Measurements from ENCODE around the gene CYP19A1. TPM values are rescaled to one million over a fixed set of nuclear protein-coding genes. Genes with fewer than 3 reads are reported as not detected.

Gene CYP19A1
- total RNA-seq, 1 donor from 2014 or later = not detected

- no peak for DNase-seq (ENCODE audit: low spot score)
- Mint-ChIP-seq H3K36me3 (ENCODE audit: low read depth) (peaks cover 2% of the 10 kb centered on the region), H3K9me3 (ENCODE audit: low read depth) (no peaks in the 10 kb centered on the region), H3K27ac (ENCODE audit: unreplicated experiment) (no peak overlapping the region), H3K4me1 (ENCODE audit: low read depth) (no peaks in the 10 kb centered on the region), H3K4me3 (ENCODE audit: unreplicated experiment) (no peak overlapping the region), H3K27me3 (ENCODE audit: low read depth) (peaks cover 19% of the 10 kb centered on the region)
- TF ChIP-seq CTCF (IDR thresholded peaks at IDR 0.05) = no peak
Measured at GRCh38 chr15:51302480-51302879, 35.9 kb downstream of the CYP19A1 start.

GRCh38 chr15:51299187-51300015, 39.0 kb downstream of the CYP19A1 start:
- Mint-ChIP-seq H3K4me1 (ENCODE audit: low read depth) (no peaks in the 10 kb centered on the region), H3K27ac (ENCODE audit: unreplicated experiment) (no peak overlapping the region), H3K36me3 (ENCODE audit: low read depth) (no peaks in the 10 kb centered on the region), H3K9me3 (ENCODE audit: low read depth) (no peaks in the 10 kb centered on the region), H3K27me3 (ENCODE audit: low read depth) (peaks cover 17% of the 10 kb centered on the region), H3K4me3 (ENCODE audit: unreplicated experiment) (no peak overlapping the region)
- TF ChIP-seq CTCF (IDR thresholded peaks at IDR 0.05) = no peak
- no peak for DNase-seq (ENCODE audit: low spot score)

- no peak for TF ChIP-seq CTCF (IDR thresholded peaks at IDR 0.05)
- H3K27ac Mint-ChIP-seq (ENCODE audit: unreplicated experiment) = no peak overlapping the region
- H3K27me3 Mint-ChIP-seq (ENCODE audit: low read depth) = peaks cover 14% of the 10 kb centered on the region
- H3K4me1 Mint-ChIP-seq (ENCODE audit: low read depth) = no peaks in the 10 kb centered on the region
- no peak for DNase-seq (ENCODE audit: low spot score)
- no peaks in the 10 kb centered on the region for H3K9me3 Mint-ChIP-seq (ENCODE audit: low read depth)
- H3K36me3 Mint-ChIP-seq (ENCODE audit: low read depth) = no peaks in the 10 kb centered on the region
- no peak overlapping the region for H3K4me3 Mint-ChIP-seq (ENCODE audit: unreplicated experiment)
Measured at GRCh38 chr15:51298620-51299019, 39.8 kb downstream of the CYP19A1 start.

GRCh38 chr15:51290720-51291119, 47.7 kb downstream of the CYP19A1 start:
- no peak overlapping the region for H3K27ac Mint-ChIP-seq (ENCODE audit: unreplicated experiment)

GRCh38 chr15:51289290-51289689, 49.1 kb downstream of the CYP19A1 start:
- Mint-ChIP-seq H3K27ac (ENCODE audit: unreplicated experiment) (no peak overlapping the region), H3K27me3 (ENCODE audit: low read depth) (peaks cover 19% of the 10 kb centered on the region), H3K9me3 (ENCODE audit: low read depth) (no peaks in the 10 kb centered on the region), H3K4me1 (ENCODE audit: low read depth) (peaks cover 6% of the 10 kb centered on the region), H3K36me3 (ENCODE audit: low read depth) (no peaks in the 10 kb centered on the region), H3K4me3 (ENCODE audit: unreplicated experiment) (no peak overlapping the region)
- DNase-seq (ENCODE audit: low spot score) = no peak
- TF ChIP-seq CTCF (IDR thresholded peaks at IDR 0.05) = no peak

More at GRCh38 chr15:51290720-51291119, 47.7 kb downstream of the CYP19A1 start:
- Mint-ChIP-seq H3K36me3 (ENCODE audit: low read depth) (no peaks in the 10 kb centered on the region), H3K27me3 (ENCODE audit: low read depth) (peaks cover 23% of the 10 kb centered on the region), H3K4me3 (ENCODE audit: unreplicated experiment) (no peak overlapping the region), H3K9me3 (ENCODE audit: low read depth) (no peaks in the 10 kb centered on the region), H3K4me1 (ENCODE audit: low read depth) (peaks cover 6% of the 10 kb centered on the region)
- no peak for DNase-seq (ENCODE audit: low spot score)
- TF ChIP-seq CTCF (IDR thresholded peaks at IDR 0.05) = no peak

Data from chondrocyte (in vitro differentiated cells).